GM12801 (cell line): Measurements from ENCODE around the gene MAP3K2.

Source experiments
- TF ChIP-seq, protein P1 (sequence below): IDR thresholded peaks from one replicate; pipeline ENCODE4 v1.5.1; 2011; ENCODE audit warnings: control low read depth; ENCODE audit not compliant: insufficient read length; ENCODE audit errors: extremely low read depth

MAP3K2 gene

GRCh38 chr2:127355407-127356008 lies 32.3 kb downstream of the MAP3K2 start:
- TF ChIP-seq, protein P1, sequence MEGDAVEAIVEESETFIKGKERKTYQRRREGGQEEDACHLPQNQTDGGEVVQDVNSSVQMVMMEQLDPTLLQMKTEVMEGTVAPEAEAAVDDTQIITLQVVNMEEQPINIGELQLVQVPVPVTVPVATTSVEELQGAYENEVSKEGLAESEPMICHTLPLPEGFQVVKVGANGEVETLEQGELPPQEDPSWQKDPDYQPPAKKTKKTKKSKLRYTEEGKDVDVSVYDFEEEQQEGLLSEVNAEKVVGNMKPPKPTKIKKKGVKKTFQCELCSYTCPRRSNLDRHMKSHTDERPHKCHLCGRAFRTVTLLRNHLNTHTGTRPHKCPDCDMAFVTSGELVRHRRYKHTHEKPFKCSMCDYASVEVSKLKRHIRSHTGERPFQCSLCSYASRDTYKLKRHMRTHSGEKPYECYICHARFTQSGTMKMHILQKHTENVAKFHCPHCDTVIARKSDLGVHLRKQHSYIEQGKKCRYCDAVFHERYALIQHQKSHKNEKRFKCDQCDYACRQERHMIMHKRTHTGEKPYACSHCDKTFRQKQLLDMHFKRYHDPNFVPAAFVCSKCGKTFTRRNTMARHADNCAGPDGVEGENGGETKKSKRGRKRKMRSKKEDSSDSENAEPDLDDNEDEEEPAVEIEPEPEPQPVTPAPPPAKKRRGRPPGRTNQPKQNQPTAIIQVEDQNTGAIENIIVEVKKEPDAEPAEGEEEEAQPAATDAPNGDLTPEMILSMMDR: no peak

DNA sequence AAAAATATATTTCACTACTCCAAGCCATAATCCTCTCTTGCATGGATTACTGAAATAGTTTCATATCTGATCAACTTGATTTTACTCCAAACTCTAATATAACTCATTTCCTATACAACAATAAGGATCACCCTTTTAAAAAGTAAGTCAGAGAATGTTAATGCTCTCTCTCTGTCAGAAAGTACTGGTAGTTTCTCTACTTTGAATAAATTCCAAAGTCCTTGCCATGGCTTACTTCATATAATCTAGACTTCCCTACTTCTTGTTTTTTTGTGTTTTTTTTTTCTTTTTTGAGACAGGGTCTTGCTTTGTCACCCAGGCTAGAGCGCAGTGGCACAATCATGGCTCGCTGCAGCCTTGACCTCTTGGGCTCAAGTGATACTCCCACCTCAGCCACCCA lies 36.2 kb downstream of the MAP3K2 start:
- TF ChIP-seq, protein P1: no peak

GRCh38 chr2:127348426-127349000 lies 39.3 kb downstream of the MAP3K2 start:
- TF ChIP-seq, protein P1: no peak

DNA sequence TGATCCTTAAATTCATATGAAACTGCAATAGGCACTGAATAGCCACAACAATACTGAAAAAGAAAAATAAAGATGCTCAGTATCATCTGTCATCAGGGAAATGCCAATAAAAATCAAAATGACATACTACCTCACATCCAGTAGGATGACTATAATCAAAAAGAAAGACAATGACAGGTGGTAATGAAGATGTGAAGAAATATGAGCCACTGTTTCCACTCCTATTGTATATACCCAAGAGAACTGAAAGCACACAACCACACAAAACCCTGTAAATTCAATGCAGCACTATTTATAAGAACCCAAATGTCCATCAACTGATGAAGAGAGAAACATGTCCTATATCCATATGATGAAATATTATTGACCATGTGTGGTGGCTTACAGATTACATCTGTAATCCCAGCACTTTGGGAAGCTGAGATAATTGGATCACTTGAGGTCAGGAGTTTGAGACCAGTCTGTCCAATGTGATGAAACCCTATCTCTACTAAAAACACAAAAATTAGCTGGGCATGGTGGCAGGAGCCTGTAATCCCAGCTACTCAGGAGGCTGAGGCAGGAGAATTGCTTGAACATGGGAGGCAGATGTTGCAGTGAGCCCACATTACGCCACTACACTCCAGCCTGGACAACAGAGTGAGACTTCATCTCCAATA lies 39.9 kb downstream of the MAP3K2 start:
- TF ChIP-seq, protein P1: no peak

- TF ChIP-seq, protein P1: no peak
Measured at GRCh38 chr2:127347015-127347414, 40.8 kb downstream of the MAP3K2 start.

DNA sequence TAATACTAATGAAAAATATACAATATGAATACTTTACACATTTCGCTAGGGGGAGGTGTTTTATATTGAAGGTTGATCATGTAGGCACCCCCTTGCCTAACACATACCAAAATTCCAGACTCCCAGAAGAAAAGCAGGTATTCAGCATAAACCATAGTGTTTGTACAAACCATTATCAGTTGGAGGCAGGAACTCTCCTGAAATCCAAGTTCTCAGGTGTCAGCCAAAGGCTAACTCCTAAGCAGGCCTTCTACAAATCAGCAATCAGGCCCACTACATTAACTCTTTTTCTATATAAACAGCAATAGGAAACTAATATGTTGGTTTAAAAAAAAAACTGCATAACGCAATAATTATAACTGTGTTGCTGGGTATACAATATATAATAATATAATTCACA lies 44.5 kb downstream of the MAP3K2 start:
- TF ChIP-seq, protein P1: no peak

- TF ChIP-seq, protein P1: no peak
Measured at GRCh38 chr2:127342101-127342500, 45.7 kb downstream of the MAP3K2 start.
